ENCODE results near the gene MRPL27.

The MRPL27 gene

DNA sequence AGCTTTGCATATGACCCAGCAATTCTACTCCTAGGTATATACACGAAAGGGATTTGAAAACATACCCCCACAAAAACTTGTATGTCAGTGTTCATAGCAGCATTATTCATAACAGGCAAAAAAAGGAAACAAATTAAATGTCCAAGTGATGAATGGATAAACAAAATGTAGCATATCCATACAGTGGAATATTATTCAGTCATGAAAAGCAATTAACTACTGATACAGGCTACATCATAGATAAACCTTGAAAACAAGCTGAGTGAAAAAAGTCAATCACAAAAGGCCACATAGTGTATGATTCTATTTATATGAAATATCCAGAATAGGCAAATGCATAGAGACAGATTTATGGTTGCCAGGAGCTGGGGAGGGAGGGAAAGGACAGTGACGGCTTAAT, 721 bp upstream of the MRPL27 start:
- Histone ChIP-seq H3K9me3 (ENCODE audit: control insufficient read depth, insufficient read depth, low read depth, low read length) (no peaks in the 10 kb centered on the region), H3K4me3 (ENCODE audit: low read depth, low read length) (peak overlapping the region; percentile 97), H3K27ac (ENCODE audit: extremely low read depth, low read depth, low read length) (peak overlapping the region; percentile 86), H3K4me1 (ENCODE audit: control insufficient read depth, insufficient read depth, low read length) (peaks cover 8% of the 10 kb centered on the region), H3K36me3 (ENCODE audit: control insufficient read depth in 2 of 2, insufficient read depth in 1 of 2, low read length in 2 of 2) (peaks cover 40 to 68% of the 10 kb centered on the region in 2 experiments)
- CTCF ChIA-PET, result interaction anchor here (0.7 to 2.2 kb wide), 7 partner anchors 12 to 173 kb away, joined by 3 to 17 read pairs (median 5); partner anchors contain the start of gene LRRC59
- POLR2A ChIA-PET, result interaction anchor here (1.3 to 3.6 kb wide), 5 partner anchors 9 to 23 kb away, joined by 3 to 15 read pairs (median 6); partner anchors contain the start of gene LRRC59
- TF ChIP-seq ZNF18 (tag by site-specific recombination; IDR thresholded peaks at IDR 0.05), result no peak
- peak; percentile 100 for TF ChIP-seq ZNF146 (tag by site-specific recombination; IDR thresholded peaks at IDR 0.05)

GRCh38 chr17:50372222-50372757, 694 bp downstream of the MRPL27 start:
- POLR2A ChIA-PET, result interaction anchor here (0.6 to 3.6 kb wide), 5 partner anchors 10 to 26 kb away, joined by 3 to 15 read pairs (median 5); partner anchors contain the start of genes LRRC59 and XYLT2
- Histone ChIP-seq H3K4me1 (ENCODE audit: control insufficient read depth, insufficient read depth, low read length) (peaks cover 8% of the 10 kb centered on the region), H3K9me3 (ENCODE audit: control insufficient read depth, insufficient read depth, low read depth, low read length) (no peaks in the 10 kb centered on the region), H3K4me3 (ENCODE audit: low read depth, low read length) (peak overlapping the region; percentile 97), H3K27ac (ENCODE audit: extremely low read depth, low read depth, low read length) (peak overlapping the region; percentile 86), H3K36me3 (ENCODE audit: control insufficient read depth in 2 of 2, insufficient read depth in 1 of 2, low read length in 2 of 2) (peaks cover 40 to 71% of the 10 kb centered on the region in 2 experiments)
- CTCF ChIA-PET, result interaction anchor here (0.6 to 2.4 kb wide), 6 partner anchors 10 to 514 kb away, joined by 3 to 17 read pairs (median 8); partner anchors contain the start of genes LRRC59 and RSAD1
- TF ChIP-seq, protein P1, sequence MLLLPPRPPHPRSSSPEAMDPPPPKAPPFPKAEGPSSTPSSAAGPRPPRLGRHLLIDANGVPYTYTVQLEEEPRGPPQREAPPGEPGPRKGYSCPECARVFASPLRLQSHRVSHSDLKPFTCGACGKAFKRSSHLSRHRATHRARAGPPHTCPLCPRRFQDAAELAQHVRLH (tag by site-specific recombination; IDR thresholded peaks at IDR 0.05), result no peak
- no peak for TF ChIP-seq ZNF558 (tag by site-specific recombination; IDR thresholded peaks at IDR 0.05)
- no peak for TF ChIP-seq ZNF514 (tag by site-specific recombination; IDR thresholded peaks at IDR 0.05)
- no peak for TF ChIP-seq ZNF560 (tag by site-specific recombination; IDR thresholded peaks at IDR 0.05; ENCODE audit: borderline replicate concordance)
- TF ChIP-seq ZNF707 (tag by site-specific recombination; IDR thresholded peaks at IDR 0.05), result no peak
- TF ChIP-seq, protein P2, sequence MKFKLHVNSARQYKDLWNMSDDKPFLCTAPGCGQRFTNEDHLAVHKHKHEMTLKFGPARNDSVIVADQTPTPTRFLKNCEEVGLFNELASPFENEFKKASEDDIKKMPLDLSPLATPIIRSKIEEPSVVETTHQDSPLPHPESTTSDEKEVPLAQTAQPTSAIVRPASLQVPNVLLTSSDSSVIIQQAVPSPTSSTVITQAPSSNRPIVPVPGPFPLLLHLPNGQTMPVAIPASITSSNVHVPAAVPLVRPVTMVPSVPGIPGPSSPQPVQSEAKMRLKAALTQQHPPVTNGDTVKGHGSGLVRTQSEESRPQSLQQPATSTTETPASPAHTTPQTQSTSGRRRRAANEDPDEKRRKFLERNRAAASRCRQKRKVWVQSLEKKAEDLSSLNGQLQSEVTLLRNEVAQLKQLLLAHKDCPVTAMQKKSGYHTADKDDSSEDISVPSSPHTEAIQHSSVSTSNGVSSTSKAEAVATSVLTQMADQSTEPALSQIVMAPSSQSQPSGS (tag by site-specific recombination; IDR thresholded peaks at IDR 0.05; ENCODE audit: low read depth), result no peak
- TF ChIP-seq KLF10 (tag by site-specific recombination; IDR thresholded peaks at IDR 0.05), result no peak
- TF ChIP-seq ZFP37 (tag by site-specific recombination; IDR thresholded peaks at IDR 0.05), result no peak
- TF ChIP-seq ZNF433 (tag by site-specific recombination; IDR thresholded peaks at IDR 0.05; ENCODE audit: low read depth), result no peak
- TF ChIP-seq ZNF626 (tag by site-specific recombination; IDR thresholded peaks at IDR 0.05), result no peak
- TF ChIP-seq ZNF660 (tag by site-specific recombination; IDR thresholded peaks at IDR 0.05), result no peak
- no peak for TF ChIP-seq ZNF274 (IDR thresholded peaks at IDR 0.05; ENCODE audit: low read length)
- TF ChIP-seq ZNF274 (tag by site-specific recombination; IDR thresholded peaks at IDR 0.05; ENCODE audit: borderline replicate concordance), result no peak
- no peak for TF ChIP-seq ZNF843 (tag by site-specific recombination; IDR thresholded peaks at IDR 0.05)
- TF ChIP-seq ZNF585B (tag by site-specific recombination; IDR thresholded peaks at IDR 0.05), result no peak
- no peak for TF ChIP-seq ZBTB6 (tag by site-specific recombination; IDR thresholded peaks at IDR 0.05)
- TF ChIP-seq ZNF202 (tag by site-specific recombination; IDR thresholded peaks at IDR 0.05; ENCODE audit: borderline replicate concordance), result no peak
- no peak for TF ChIP-seq ZNF677 (tag by site-specific recombination; IDR thresholded peaks at IDR 0.05)
- no peak for TF ChIP-seq ZNF23 (tag by site-specific recombination; IDR thresholded peaks at IDR 0.05; ENCODE audit: borderline replicate concordance)
- TF ChIP-seq ZBTB49 (tag by site-specific recombination; IDR thresholded peaks at IDR 0.05; ENCODE audit: low read depth), result no peak
